ENCODE measurements around the gene SLC2A11. TPM values are rescaled to one million over a fixed set of nuclear protein-coding genes. Genes with fewer than 3 reads are reported as not detected.

SLC2A11 gene
- total RNA-seq, 1 experiment from 2014 or later = 17.2 TPM

DNA sequence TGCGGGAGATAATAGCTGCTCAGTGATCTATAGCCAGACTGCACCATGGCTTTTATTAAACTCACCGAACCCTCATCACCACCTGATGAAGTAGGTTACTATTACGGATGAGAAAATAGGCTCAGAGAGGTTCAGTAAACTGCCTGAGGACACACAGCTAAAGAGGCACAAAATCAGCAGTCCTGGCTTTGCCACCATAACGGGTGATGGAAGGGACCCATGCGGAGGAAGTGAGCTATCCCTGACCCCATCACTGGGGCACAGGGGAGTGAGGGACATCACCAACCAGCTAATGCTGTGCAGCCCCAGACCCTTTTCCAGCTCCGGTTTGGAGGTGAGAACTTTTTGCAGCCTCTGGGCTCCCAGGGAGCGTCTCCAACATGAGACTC lies 11.6 kb upstream of the SLC2A11 start:
- CTCF ChIA-PET = interaction anchor here (0.9 kb wide), 1 partner anchor 77 kb away, joined by 3 read pairs; no protein-coding TSS in a partner anchor
- RAD21 ChIA-PET (ENCODE audit: low non-redundant PET in 1 of 2, low total read pairs in 2 of 2, uncharacterized antibody in 2 of 2, unreplicated experiment in 2 of 2) = no interaction called here
- POLR2A ChIA-PET = no interaction called here
- Histone ChIP-seq H3K4me3 (replicated peaks in 1 of 2; ENCODE audit: low read depth in 1 of 2, low read length in 2 of 2) (no peak overlapping the region), H3K36me3 (ENCODE audit: control insufficient read depth in 1 of 2, insufficient read depth in 2 of 2, low read length in 2 of 2) (no peaks in the 10 kb centered on the region), H3K4me1 (ENCODE audit: control insufficient read depth in 1 of 2, insufficient read depth in 2 of 2, low read length in 2 of 2) (peaks cover 2 to 12% of the 10 kb centered on the region in 2 experiments; a peak in 2 of 4 replicates), H2AFZ (ENCODE audit: low read depth, low read length, poor library complexity, severe bottlenecking) (no peak overlapping the region), H3K9me3 (ENCODE audit: control insufficient read depth in 1 of 2, insufficient read depth in 1 of 2, low read depth in 1 of 2, low read length in 2 of 2) (no peaks in the 10 kb centered on the region), H4K20me1 (ENCODE audit: insufficient read depth) (no peaks in the 10 kb centered on the region), H3K9me2 (ENCODE audit: insufficient read depth) (no peaks in the 10 kb centered on the region), H3K27me3 (ENCODE audit: insufficient read depth, low read length) (no peaks in the 10 kb centered on the region), H3K79me2 (ENCODE audit: insufficient read depth, low read length) (no peaks in the 10 kb centered on the region), H3K27ac (ENCODE audit: low read depth, low read length) (no peak overlapping the region), H3K9ac (ENCODE audit: low read length) (no peak overlapping the region), H3K4me2 (ENCODE audit: low read length) (no peak overlapping the region)
- DNase-seq (ENCODE audit: low read depth, low spot score) (no peak), ATAC-seq (no peak)
- TF ChIP-seq, protein P1, sequence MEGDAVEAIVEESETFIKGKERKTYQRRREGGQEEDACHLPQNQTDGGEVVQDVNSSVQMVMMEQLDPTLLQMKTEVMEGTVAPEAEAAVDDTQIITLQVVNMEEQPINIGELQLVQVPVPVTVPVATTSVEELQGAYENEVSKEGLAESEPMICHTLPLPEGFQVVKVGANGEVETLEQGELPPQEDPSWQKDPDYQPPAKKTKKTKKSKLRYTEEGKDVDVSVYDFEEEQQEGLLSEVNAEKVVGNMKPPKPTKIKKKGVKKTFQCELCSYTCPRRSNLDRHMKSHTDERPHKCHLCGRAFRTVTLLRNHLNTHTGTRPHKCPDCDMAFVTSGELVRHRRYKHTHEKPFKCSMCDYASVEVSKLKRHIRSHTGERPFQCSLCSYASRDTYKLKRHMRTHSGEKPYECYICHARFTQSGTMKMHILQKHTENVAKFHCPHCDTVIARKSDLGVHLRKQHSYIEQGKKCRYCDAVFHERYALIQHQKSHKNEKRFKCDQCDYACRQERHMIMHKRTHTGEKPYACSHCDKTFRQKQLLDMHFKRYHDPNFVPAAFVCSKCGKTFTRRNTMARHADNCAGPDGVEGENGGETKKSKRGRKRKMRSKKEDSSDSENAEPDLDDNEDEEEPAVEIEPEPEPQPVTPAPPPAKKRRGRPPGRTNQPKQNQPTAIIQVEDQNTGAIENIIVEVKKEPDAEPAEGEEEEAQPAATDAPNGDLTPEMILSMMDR (IDR thresholded peaks at IDR 0.05 in 2 of 3, conservative IDR thresholded peaks at IDR 0.05 in 1 of 3; ENCODE audit: borderline replicate concordance in 1 of 3, insufficient read depth in 1 of 3, low read depth in 2 of 3, low read length in 2 of 3) = no peak
- TF ChIP-seq YY1 (IDR thresholded peaks at IDR 0.05; ENCODE audit: extremely low read depth, insufficient replicate concordance, low read depth, low read length) (no peak), JUND (IDR thresholded peaks at IDR 0.05) (no peak), ELF1 (IDR thresholded peaks at IDR 0.05; ENCODE audit: borderline replicate concordance, low read depth) (no peak), ZNF274 (IDR thresholded peaks at IDR 0.05; ENCODE audit: low read depth, low read length) (no peak), FOSL1 (IDR thresholded peaks at IDR 0.05; ENCODE audit: low read depth) (no peak), EGR1 (IDR thresholded peaks at IDR 0.05; ENCODE audit: low read depth) (no peak)
- TF ChIP-seq, protein P2, sequence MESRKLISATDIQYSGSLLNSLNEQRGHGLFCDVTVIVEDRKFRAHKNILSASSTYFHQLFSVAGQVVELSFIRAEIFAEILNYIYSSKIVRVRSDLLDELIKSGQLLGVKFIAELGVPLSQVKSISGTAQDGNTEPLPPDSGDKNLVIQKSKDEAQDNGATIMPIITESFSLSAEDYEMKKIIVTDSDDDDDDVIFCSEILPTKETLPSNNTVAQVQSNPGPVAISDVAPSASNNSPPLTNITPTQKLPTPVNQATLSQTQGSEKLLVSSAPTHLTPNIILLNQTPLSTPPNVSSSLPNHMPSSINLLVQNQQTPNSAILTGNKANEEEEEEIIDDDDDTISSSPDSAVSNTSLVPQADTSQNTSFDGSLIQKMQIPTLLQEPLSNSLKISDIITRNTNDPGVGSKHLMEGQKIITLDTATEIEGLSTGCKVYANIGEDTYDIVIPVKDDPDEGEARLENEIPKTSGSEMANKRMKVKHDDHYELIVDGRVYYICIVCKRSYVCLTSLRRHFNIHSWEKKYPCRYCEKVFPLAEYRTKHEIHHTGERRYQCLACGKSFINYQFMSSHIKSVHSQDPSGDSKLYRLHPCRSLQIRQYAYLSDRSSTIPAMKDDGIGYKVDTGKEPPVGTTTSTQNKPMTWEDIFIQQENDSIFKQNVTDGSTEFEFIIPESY (IDR thresholded peaks at IDR 0.05; ENCODE audit: extremely low read depth, insufficient replicate concordance, low read length) = no peak
- TF ChIP-seq, protein P3, sequence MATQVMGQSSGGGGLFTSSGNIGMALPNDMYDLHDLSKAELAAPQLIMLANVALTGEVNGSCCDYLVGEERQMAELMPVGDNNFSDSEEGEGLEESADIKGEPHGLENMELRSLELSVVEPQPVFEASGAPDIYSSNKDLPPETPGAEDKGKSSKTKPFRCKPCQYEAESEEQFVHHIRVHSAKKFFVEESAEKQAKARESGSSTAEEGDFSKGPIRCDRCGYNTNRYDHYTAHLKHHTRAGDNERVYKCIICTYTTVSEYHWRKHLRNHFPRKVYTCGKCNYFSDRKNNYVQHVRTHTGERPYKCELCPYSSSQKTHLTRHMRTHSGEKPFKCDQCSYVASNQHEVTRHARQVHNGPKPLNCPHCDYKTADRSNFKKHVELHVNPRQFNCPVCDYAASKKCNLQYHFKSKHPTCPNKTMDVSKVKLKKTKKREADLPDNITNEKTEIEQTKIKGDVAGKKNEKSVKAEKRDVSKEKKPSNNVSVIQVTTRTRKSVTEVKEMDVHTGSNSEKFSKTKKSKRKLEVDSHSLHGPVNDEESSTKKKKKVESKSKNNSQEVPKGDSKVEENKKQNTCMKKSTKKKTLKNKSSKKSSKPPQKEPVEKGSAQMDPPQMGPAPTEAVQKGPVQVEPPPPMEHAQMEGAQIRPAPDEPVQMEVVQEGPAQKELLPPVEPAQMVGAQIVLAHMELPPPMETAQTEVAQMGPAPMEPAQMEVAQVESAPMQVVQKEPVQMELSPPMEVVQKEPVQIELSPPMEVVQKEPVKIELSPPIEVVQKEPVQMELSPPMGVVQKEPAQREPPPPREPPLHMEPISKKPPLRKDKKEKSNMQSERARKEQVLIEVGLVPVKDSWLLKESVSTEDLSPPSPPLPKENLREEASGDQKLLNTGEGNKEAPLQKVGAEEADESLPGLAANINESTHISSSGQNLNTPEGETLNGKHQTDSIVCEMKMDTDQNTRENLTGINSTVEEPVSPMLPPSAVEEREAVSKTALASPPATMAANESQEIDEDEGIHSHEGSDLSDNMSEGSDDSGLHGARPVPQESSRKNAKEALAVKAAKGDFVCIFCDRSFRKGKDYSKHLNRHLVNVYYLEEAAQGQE (IDR thresholded peaks at IDR 0.05; ENCODE audit: low read depth) = no peak
- intact Hi-C loops (cut with micrococcal nuclease) = loop anchor here (5.0 to 10.0 kb wide), 3 partner anchors 79 to 531 kb away; partner anchors contain the start of gene CHCHD10
- BruUV-seq (replicated peaks) = no TSS peak
